BJ (cell line): Measurements from ENCODE around the gene TP53I11. TPM values are rescaled to one million over a fixed set of nuclear protein-coding genes. Genes with fewer than 3 reads are reported as not detected.

Experiments
- CTCF ChIA-PET: fragments of 350-600 bp; formaldehyde crosslinking; extraction: SDS; loops from one replicate; lab custom pipeline; 2021; ENCODE audit warnings: antibody characterized with exemption, inconsistent platforms; lab: Yijun Ruan, JAX
- POLR2A ChIA-PET: fragments of 300-600 bp; sonication (Branson Sonifier 250); formaldehyde crosslinking; extraction: SDS; loops from one replicate; lab custom pipeline; 2021; ENCODE audit warnings: antibody characterized with exemption; lab: Charles Lee
- DNase-seq: peaks from one replicate; pipeline ENCODE4 v3.0.0-alpha.2; 2011; ENCODE audit warnings: low read depth
- H3K27me3 ChIP-seq: 2 replicates; pipeline ENCODE4 v1.6.0; 2011; ENCODE audit warnings: low read length; ENCODE audit not compliant: control insufficient read depth, insufficient read depth
- H3K36me3 ChIP-seq: 2 replicates; pipeline ENCODE4 v1.5.1; 2011; ENCODE audit warnings: low read length; ENCODE audit not compliant: control insufficient read depth, insufficient read depth
- H3K4me3 ChIP-seq: 2 replicates; pipeline ENCODE4 v1.5.1; 2011; ENCODE audit warnings: low read depth, mild to moderate bottlenecking, control low read depth, low read length
- polyA plus RNA-seq: library from polyadenylated mRNA; depleted of rRNA; stranded (reverse); fragments of >200 nt; gene quantifications from 2 replicates; pipeline ENCODE4 v1.2.3, GENCODE V29; 2011
- TF ChIP-seq, protein P1 (sequence below): IDR thresholded peaks from 2 replicates; pipeline ENCODE4 v1.5.1; 2011; ENCODE audit warnings: low read depth, mild to moderate bottlenecking, control low read depth, inconsistent platforms, low read length, moderate library complexity; ENCODE audit not compliant: insufficient read depth

The TP53I11 gene
- polyA plus RNA-seq, 1 experiment = 29.6 TPM

DNA sequence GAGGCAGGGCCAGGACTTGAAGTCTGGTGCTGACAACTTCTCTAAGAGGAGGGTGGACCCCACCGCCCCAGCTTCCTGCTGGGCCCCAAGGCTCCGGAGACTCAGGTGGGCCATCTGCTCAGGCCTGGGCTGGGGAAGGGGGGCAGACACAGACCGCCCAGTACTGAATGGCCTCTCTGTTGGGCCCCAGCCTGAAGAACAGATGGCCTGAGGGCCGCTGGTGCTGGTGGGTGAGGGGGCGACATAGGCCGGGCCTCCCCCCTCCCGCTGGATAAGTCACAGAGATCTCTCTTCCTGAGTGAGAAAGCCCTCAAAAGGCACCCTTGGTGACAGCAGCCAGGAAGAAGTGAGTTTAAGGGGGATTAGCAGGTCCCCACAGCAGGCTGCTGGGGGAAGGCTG, 12.5 kb upstream of the TP53I11 start:
- DNase-seq = no peak
- ChIA-PET CTCF (no interaction called here), POLR2A (no interaction called here)
- Histone ChIP-seq H3K36me3 (no peaks in the 10 kb centered on the region), H3K4me3 (no peak overlapping the region), H3K27me3 (peaks cover 5% of the 10 kb centered on the region)
- TF ChIP-seq, protein P1, sequence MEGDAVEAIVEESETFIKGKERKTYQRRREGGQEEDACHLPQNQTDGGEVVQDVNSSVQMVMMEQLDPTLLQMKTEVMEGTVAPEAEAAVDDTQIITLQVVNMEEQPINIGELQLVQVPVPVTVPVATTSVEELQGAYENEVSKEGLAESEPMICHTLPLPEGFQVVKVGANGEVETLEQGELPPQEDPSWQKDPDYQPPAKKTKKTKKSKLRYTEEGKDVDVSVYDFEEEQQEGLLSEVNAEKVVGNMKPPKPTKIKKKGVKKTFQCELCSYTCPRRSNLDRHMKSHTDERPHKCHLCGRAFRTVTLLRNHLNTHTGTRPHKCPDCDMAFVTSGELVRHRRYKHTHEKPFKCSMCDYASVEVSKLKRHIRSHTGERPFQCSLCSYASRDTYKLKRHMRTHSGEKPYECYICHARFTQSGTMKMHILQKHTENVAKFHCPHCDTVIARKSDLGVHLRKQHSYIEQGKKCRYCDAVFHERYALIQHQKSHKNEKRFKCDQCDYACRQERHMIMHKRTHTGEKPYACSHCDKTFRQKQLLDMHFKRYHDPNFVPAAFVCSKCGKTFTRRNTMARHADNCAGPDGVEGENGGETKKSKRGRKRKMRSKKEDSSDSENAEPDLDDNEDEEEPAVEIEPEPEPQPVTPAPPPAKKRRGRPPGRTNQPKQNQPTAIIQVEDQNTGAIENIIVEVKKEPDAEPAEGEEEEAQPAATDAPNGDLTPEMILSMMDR = no peak

GRCh38 chr11:44962464-44962863, 11.8 kb upstream of the TP53I11 start:
- Histone ChIP-seq H3K36me3 (no peaks in the 10 kb centered on the region), H3K27me3 (peaks cover 7% of the 10 kb centered on the region), H3K4me3 (no peak overlapping the region)
- ChIA-PET CTCF (interaction anchor here (1.0 to 2.1 kb wide), 2 partner anchors 10 to 16 kb away, joined by 3 to 4 read pairs; no protein-coding TSS in a partner anchor), POLR2A (no interaction called here)
- TF ChIP-seq, protein P1 = no peak
- no peak for DNase-seq

- TF ChIP-seq, protein P1 = no peak
- DNase-seq = no peak
- H3K4me3 ChIP-seq = no peak overlapping the region
- ChIA-PET POLR2A (no interaction called here), CTCF (interaction anchor here (0.7 to 1.7 kb wide), 4 partner anchors 18 to 142 kb away, joined by 3 to 6 read pairs (median 4); no protein-coding TSS in a partner anchor)
- H3K36me3 ChIP-seq = no peaks in the 10 kb centered on the region
- H3K27me3 ChIP-seq = peaks cover 7% of the 10 kb centered on the region
These were observed 9.6 kb upstream of the TP53I11 start for GRCh38 chr11:44960200-44960845.

- no peak for DNase-seq
- H3K4me3 ChIP-seq = no peak overlapping the region
- peaks cover 7% of the 10 kb centered on the region for H3K27me3 ChIP-seq
- TF ChIP-seq, protein P1 = no peak
- POLR2A ChIA-PET = no interaction called here
- CTCF ChIA-PET = interaction anchor here (1.2 to 1.7 kb wide), 3 partner anchors 19 to 144 kb away, joined by 3 to 6 read pairs (median 3); no protein-coding TSS in a partner anchor
- no peaks in the 10 kb centered on the region for H3K36me3 ChIP-seq
These were observed 8.4 kb upstream of the TP53I11 start for GRCh38 chr11:44959064-44959463.

GRCh38 chr11:44957776-44958564, 7.3 kb upstream of the TP53I11 start:
- POLR2A ChIA-PET = no interaction called here
- H3K36me3 ChIP-seq = no peaks in the 10 kb centered on the region
- TF ChIP-seq, protein P1 = no peak
- CTCF ChIA-PET = interaction anchor here (1.5 kb wide), 1 partner anchor 21 kb away, joined by 5 read pairs; no protein-coding TSS in a partner anchor
- H3K27me3 ChIP-seq = peaks cover 7% of the 10 kb centered on the region
- no peak for DNase-seq
- H3K4me3 ChIP-seq = no peak overlapping the region
